HG02885 (cell line): ENCODE results near the gene MAML3.

Experiments used
- ATAC-seq: cut with Tn5 transposase; IDR thresholded peaks from one replicate; pipeline ENCODE4 v1.9.1; 2021; ENCODE audit warnings: mild to moderate bottlenecking; ENCODE audit not compliant: unreplicated experiment, poor library complexity

Gene MAML3

DNA sequence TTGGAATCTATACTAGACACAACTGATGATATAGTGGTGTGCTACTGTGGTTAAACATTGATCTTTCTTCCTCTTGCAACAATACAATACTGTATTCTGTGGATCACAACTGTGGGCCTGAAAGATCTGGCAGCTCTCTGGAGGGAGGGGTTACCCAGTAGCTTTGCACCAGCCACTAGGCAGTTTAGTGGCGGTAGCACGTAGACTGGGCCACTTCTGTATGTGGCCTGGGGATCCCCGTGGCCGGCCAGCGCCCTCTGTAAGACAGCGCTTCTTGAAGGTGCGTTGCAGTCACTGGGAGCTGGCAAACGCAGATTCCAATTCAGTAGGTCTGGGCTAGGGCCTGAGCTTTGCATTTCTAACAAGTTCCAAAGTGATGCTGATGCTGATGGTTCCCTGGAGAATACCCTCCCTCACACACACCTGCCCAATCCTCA is 319.7 kb downstream of the MAML3 start:
- ATAC-seq: no peak

- no peak for ATAC-seq
These were observed 320.7 kb downstream of the MAML3 start for GRCh38 chr4:139833151-139833910.

GRCh38 chr4:139828966-139829664 is 324.9 kb downstream of the MAML3 start:
- ATAC-seq: no peak

GRCh38 chr4:139826426-139826825 is 327.6 kb downstream of the MAML3 start:
- ATAC-seq: no peak

DNA sequence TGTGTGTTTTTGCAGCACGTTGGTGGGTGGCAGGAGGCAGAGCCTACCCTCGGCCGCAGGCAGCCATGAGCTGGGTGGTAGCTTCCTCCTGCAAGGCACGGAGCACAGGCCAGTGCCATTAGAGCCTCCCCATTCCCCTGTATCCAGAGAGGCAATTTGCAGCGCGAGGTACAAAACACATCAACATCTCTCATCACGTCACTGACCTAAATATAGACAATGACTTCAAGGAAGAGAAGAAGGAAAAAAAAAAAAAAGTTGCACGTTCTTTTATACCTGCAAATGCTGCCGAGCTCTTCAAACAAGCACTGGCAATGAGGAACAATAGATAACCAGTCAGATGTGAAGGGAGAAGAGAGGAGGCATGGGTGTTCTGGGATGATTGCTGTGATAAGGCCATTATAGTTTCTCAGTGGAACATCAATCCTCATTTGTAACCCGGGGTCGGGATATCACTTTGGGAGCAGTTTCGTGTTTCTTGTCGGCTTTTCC is 328.4 kb downstream of the MAML3 start:
- ATAC-seq: no peak

GRCh38 chr4:139824882-139825522 is 329.0 kb downstream of the MAML3 start:
- no peak for ATAC-seq

DNA sequence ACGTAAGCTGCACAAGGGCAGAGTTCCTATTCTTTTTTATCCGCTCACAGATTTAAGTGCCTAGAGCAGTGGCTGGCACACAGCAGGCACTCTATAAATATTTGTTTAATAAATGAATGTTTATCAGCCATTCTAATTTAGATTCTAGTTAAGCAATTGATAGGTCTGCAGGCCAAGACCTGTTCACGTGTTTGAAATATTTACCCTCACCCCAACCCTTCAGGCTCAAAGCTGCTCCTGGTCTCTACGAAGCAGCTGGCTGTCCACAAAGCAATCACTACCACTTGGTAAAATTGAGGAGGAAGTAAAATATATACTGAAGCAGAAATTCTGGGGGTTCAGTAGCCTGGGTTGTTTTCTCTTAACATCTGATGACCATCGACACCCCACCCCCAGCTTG is 330.2 kb downstream of the MAML3 start:
- ATAC-seq: no peak

DNA sequence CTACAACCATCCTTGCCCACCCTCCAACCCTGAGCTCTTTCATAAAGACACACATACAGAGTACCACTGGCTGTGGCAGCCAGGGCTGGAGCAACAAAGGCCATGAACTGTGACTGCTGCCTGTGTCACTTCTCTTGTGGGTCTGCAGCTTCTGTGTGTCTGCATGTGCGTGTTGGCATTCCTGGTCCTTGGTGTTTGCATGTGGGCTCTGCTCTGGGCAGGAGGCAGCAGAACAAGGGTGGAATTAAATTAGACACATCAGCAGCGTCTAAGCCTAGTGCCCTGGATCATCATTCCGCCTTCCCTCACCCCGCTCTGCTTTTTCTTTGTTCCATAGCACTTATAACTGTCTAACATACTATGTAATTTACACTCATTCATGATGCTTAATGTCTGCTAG is 330.6 kb downstream of the MAML3 start:
- no peak for ATAC-seq

DNA sequence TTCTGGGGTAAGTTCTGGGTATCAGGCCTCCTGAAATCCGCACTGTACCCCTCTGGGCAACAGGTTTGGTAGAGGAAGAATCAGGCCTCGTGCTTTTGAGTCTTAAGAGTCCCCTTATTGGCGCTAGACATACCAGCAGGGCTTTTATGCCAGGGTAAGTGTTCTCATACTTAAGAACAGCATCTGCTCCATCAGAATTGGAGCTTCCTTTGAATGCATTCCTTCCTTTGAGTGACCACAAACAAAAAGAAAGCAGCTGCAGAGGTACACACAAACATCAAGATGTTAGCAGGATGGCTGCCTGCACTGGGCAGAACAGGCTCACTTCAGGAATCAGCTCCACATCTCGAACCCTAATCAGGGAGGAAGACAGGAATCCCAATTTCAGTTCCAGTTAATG is 331.6 kb downstream of the MAML3 start:
- ATAC-seq: no peak

DNA sequence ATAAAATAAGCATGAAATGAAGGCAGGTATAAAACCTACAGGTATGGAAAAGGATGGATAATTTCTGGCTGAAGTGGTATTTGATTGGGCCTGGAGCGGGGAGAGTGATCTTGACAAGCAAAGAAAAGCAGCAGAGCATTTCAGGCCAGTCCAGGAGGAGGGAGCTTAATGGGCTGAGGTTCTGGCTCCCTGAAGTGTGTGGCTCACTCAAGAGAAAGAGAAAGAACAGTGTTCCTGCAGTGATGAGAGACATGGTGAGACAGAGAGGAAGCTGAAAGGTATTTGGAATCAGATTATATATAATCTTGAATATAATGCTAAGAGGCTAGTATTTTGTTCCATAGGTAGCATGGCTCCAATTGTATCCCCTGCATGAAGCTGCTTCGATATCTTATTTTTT is 334.9 kb downstream of the MAML3 start:
- ATAC-seq: no peak

- ATAC-seq: no peak
These were observed 336.1 kb downstream of the MAML3 start for GRCh38 chr4:139817657-139818452.

DNA sequence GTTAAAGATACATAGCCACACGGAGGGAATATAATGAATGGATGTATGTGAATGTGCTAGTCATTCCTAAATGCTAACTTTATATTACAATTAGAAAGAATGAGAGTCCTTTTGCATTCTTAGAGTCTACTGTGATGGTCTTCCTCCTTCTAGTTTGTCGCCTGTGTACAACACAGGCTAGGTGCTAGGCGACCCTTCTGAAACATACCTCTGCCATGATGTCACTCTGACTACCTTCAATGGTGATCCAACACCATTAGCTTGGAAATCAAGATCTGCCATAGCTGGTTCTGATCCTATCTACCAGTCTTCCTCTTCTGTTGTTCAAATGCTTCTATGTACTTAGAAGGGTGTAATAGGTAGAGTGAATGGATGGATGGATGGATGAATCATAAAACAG is 337.1 kb downstream of the MAML3 start:
- ATAC-seq: no peak

DNA sequence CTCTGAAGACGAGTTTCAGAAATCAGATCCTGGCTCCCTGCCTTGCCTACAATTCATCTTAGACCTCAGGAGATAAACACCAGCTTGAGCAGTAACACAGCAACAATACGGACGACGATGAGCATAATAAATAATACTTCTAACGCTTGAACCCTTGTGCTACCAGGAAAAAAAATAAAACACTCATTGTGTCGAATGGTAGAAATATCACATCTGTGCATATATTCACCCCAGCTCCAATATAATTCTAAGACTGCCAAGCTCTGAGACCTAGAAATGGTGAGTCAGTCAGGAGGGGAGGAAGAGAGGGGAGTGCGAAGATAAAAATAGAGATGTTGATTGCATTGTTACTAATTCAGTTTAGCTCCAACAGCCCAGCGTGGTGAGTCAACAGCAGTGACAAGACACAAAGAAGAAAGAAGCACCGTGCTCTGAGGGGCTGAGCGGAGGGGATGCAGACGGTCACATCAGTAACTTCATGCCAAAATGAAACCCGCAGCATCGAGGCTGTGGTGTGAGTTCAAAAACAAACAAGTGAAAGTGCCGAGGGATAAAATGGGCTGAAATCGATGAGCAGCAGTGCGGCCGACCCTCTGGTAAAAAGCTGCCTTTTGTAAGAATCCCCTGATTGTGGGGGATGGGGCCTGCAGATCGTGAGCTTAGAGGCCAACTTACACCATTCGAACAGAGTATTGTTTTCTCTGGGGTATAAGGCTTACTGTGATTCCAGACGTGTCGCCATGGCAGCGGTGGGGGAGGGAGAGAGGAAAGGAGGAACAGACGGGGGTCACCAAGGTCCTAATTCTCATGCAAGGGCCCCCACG is 338.0 kb downstream of the MAML3 start:
- no peak for ATAC-seq

GRCh38 chr4:139814323-139815015 is 339.5 kb downstream of the MAML3 start:
- no peak for ATAC-seq

DNA sequence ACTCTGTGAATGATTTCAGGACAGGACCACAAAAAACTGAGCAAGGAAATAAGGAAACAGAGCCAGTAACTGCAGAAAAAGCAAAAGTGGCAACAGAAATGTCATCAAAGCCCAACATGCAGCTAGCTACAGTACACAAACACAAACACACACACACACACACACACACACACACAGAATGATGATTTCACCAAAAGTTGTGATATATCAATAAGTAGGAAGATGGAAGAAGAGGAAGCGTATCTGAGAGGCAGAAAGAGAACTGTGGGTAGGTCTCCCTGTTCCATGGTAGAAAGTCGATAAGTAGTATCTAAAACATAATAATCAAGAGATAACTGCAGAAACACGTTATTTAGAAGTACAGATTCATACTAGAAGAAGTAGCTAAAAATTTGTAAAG is 340.1 kb downstream of the MAML3 start:
- ATAC-seq: no peak

DNA sequence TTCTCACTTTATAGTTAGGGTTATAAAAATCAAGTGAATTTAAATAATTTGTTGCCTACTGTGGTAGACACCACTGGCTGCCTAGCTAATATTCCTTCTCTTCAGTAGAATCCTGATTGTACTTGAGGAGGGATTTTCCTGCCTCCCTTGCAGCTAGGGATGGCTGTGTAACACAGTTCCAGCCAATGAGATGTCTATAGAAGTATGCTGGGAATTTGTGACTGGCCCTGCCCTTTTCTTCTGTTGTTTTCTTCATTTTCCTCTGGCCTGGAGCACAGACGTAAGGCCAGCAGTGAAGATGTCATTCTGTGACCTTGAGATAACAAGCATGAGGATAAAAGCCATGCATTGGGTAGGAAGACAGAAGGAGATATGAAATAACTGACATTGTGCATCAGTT is 343.3 kb downstream of the MAML3 start:
- ATAC-seq: no peak

GRCh38 chr4:139809757-139810140 is 344.2 kb downstream of the MAML3 start:
- no peak for ATAC-seq

- no peak for ATAC-seq
These were observed 344.9 kb downstream of the MAML3 start for GRCh38 chr4:139808808-139809756.
